H9 (cell line): ENCODE results near the gene DPP10. TPM values are rescaled to one million over a fixed set of nuclear protein-coding genes. Genes with fewer than 3 reads are reported as not detected.
"Not testable (repeated sequence)": the region's sequence is repeated elsewhere in the genome, so short reads cannot be mapped to it uniquely, and the experiment has no call there.

Experiments
- DNase-seq: peaks from one replicate; pipeline ENCODE4 v3.0.0-alpha.2; 2017
- H2AFZ ChIP-seq: one replicate; pipeline ENCODE4 v1.6.1; 2013; ENCODE audit warnings: mild to moderate bottlenecking, low read length, control low read depth, moderate library complexity
- H2AK5ac ChIP-seq: 2 replicates; pipeline ENCODE4 v1.6.1; 2013; ENCODE audit warnings: low read length, control low read depth, mixed read lengths; ENCODE audit not compliant: insufficient read length
- H2BK120ac ChIP-seq: one replicate; pipeline ENCODE4 v1.6.1; 2013; ENCODE audit warnings: low read depth, mild to moderate bottlenecking, low read length, control low read depth, inconsistent platforms; ENCODE audit not compliant: poor library complexity, severe bottlenecking
- H2BK12ac ChIP-seq: 2 replicates; pipeline ENCODE4 v1.6.1; 2013; ENCODE audit warnings: low read length, control low read depth, mixed read lengths, low read depth; ENCODE audit not compliant: insufficient read length
- H2BK15ac ChIP-seq: 2 replicates; pipeline ENCODE4 v1.6.1; 2013; ENCODE audit warnings: low read depth, low read length, control low read depth
- H2BK20ac ChIP-seq: one replicate; pipeline ENCODE4 v1.6.1; 2013; ENCODE audit warnings: low read depth, mild to moderate bottlenecking, low read length, control low read depth, inconsistent platforms; ENCODE audit not compliant: poor library complexity, severe bottlenecking
- H2BK5ac ChIP-seq: 2 replicates; pipeline ENCODE4 v1.6.1; 2013; ENCODE audit warnings: low read length, control low read depth, mixed read lengths; ENCODE audit not compliant: insufficient read length
- H3K14ac ChIP-seq: 2 replicates; pipeline ENCODE4 v1.6.1; 2013; ENCODE audit warnings: low read length, control low read depth; ENCODE audit not compliant: insufficient read depth
- H3K18ac ChIP-seq: 2 replicates; pipeline ENCODE4 v1.6.1; 2013; ENCODE audit warnings: low read depth, mild to moderate bottlenecking, mixed read lengths, low read length, control low read depth; ENCODE audit not compliant: insufficient read length
- H3K23ac ChIP-seq: 2 replicates; pipeline ENCODE4 v1.6.1; 2013; ENCODE audit warnings: low read length, control low read depth, mixed read lengths, low read depth; ENCODE audit not compliant: insufficient read length
- H3K23me2 ChIP-seq: 2 replicates; pipeline ENCODE4 v1.6.1; 2013; ENCODE audit warnings: low read depth, mild to moderate bottlenecking, mixed read lengths, low read length, control low read depth; ENCODE audit not compliant: insufficient read length, poor library complexity, severe bottlenecking
- H3K27ac ChIP-seq: 2 replicates; pipeline ENCODE4 v1.5.1; 2013; ENCODE audit warnings: low read length, control low read depth, mixed read lengths, low read depth; ENCODE audit not compliant: insufficient read length
- H3K27me3 ChIP-seq: 2 replicates; pipeline ENCODE4 v1.6.1; 2013; ENCODE audit warnings: low read length, control low read depth, inconsistent platforms; ENCODE audit not compliant: insufficient read depth
- H3K4ac ChIP-seq: 2 replicates; pipeline ENCODE4 v1.6.1; 2013; ENCODE audit warnings: low read depth, mild to moderate bottlenecking, control low read depth, inconsistent platforms, low read length, moderate library complexity
- H3K4me1 ChIP-seq: 2 replicates; pipeline ENCODE4 v1.6.1; 2013; ENCODE audit warnings: low read length, control low read depth, inconsistent platforms; ENCODE audit not compliant: insufficient read depth
- H3K4me2 ChIP-seq: 2 replicates; pipeline ENCODE4 v1.6.1; 2013; ENCODE audit warnings: low read length, control low read depth, mixed read lengths; ENCODE audit not compliant: insufficient read length, insufficient read depth
- H3K56ac ChIP-seq: 2 replicates; pipeline ENCODE4 v1.6.1; 2013; ENCODE audit warnings: low read depth, mild to moderate bottlenecking, mixed read lengths, low read length, control low read depth; ENCODE audit not compliant: insufficient read length
- H3K79me1 ChIP-seq: 2 replicates; pipeline ENCODE4 v1.6.1; 2013; ENCODE audit warnings: low read depth, mild to moderate bottlenecking, moderate library complexity, low read length, control low read depth, inconsistent platforms; ENCODE audit not compliant: insufficient read depth, poor library complexity, severe bottlenecking
- H3K79me2 ChIP-seq: 2 replicates; pipeline ENCODE4 v1.6.1; 2013; ENCODE audit warnings: low read length, control low read depth, inconsistent platforms; ENCODE audit not compliant: insufficient read depth
- H3K9ac ChIP-seq: 2 replicates; pipeline ENCODE4 v1.6.1; 2013; ENCODE audit warnings: low read length, control low read depth, mixed read lengths; ENCODE audit not compliant: insufficient read length; ENCODE audit errors: extremely low read depth
- H3K9me3 ChIP-seq: one replicate; pipeline ENCODE4 v1.6.1; 2013; ENCODE audit warnings: low read depth, low read length, inconsistent platforms; ENCODE audit not compliant: control insufficient read depth
- H3T11ph ChIP-seq: one replicate; pipeline ENCODE4 v1.6.1; 2013; ENCODE audit warnings: mild to moderate bottlenecking, low read length, control low read depth, inconsistent platforms
- H4K20me1 ChIP-seq: one replicate; pipeline ENCODE4 v1.6.1; 2013; ENCODE audit not compliant: control insufficient read depth, insufficient read length, insufficient read depth
- H4K5ac ChIP-seq: 2 replicates; pipeline ENCODE4 v1.6.1; 2013; ENCODE audit warnings: low read depth, mild to moderate bottlenecking, mixed read lengths, low read length, control low read depth; ENCODE audit not compliant: insufficient read length
- H4K8ac ChIP-seq: replicated peaks from 2 replicates; pipeline ENCODE4 v1.6.1; 2013; ENCODE audit warnings: low read length, control low read depth, mixed read lengths, low read depth; ENCODE audit not compliant: insufficient read length
- H4K91ac ChIP-seq: 2 replicates; pipeline ENCODE4 v1.6.1; 2013; ENCODE audit warnings: low read depth, mild to moderate bottlenecking, moderate library complexity, mixed read lengths, low read length, control low read depth; ENCODE audit not compliant: insufficient read length
- H3K27ac Mint-ChIP-seq, 3 experiments: 2 replicates in 2 of 3; 3 replicates in 1 of 3; pipeline ENCODE4 v1.8.0; 2020 to 2021; ENCODE audit warnings: mixed read lengths in 3 of 3, mild to moderate bottlenecking in 1 of 3, moderate library complexity in 1 of 3
- H3K27me3 Mint-ChIP-seq: 2 replicates; pipeline ENCODE4 v1.8.0; 2021; ENCODE audit warnings: low read depth, mild to moderate bottlenecking, moderate library complexity, mixed read lengths
- H3K36me3 Mint-ChIP-seq, 3 experiments: 2 replicates in 2 of 3; 3 replicates in 1 of 3; pipeline ENCODE4 v1.8.0; 2020 to 2021; ENCODE audit warnings: low read depth in 3 of 3, mixed read lengths in 3 of 3; ENCODE audit not compliant: insufficient read depth in 1 of 3
- H3K4me1 Mint-ChIP-seq, 2 experiments: 2 replicates each; pipeline ENCODE4 v1.8.0; 2020; ENCODE audit warnings: mixed read lengths in 2 of 2
- H3K4me3 Mint-ChIP-seq, 2 experiments: 2 replicates in 1 of 2; 3 replicates in 1 of 2; pipeline ENCODE4 v1.8.0; 2020 to 2021; ENCODE audit warnings: mild to moderate bottlenecking in 2 of 2, mixed read lengths in 2 of 2, moderate library complexity in 1 of 2
- H3K9me3 Mint-ChIP-seq, 2 experiments: 2 replicates in 1 of 2; 3 replicates in 1 of 2; pipeline ENCODE4 v1.8.0; 2020; ENCODE audit warnings: mild to moderate bottlenecking in 2 of 2, mixed read lengths in 2 of 2, moderate library complexity in 1 of 2
- CTCF ChIP-seq: fragments of 200-600 bp; sonication (generic); conservative IDR thresholded peaks from 3 replicates; pipeline ENCODE4 v1.8.0; 2021; ENCODE audit warnings: antibody characterized with exemption, mild to moderate bottlenecking
- WGBS: extraction: QIAGEN DNeasy Blood & Tissue Kit; methylation state at CpG from one replicate; pipeline ENCODE4 v1.1.7; 2013; ENCODE audit warnings: missing lambda C conversion rate, low lambda C conversion rate, mixed read lengths; ENCODE audit not compliant: insufficient read length; ENCODE audit errors: extremely low coverage; 5-methylcytosine and 5-hydroxymethylcytosine counted together
- total RNA-seq: library from RNA; stranded (reverse); gene quantifications from 2 replicates; pipeline ENCODE4 v1.2.1, GENCODE V29; 2021

DPP10 gene
- total RNA-seq, 1 experiment from 2014 or later, result 11.3 TPM

DNA sequence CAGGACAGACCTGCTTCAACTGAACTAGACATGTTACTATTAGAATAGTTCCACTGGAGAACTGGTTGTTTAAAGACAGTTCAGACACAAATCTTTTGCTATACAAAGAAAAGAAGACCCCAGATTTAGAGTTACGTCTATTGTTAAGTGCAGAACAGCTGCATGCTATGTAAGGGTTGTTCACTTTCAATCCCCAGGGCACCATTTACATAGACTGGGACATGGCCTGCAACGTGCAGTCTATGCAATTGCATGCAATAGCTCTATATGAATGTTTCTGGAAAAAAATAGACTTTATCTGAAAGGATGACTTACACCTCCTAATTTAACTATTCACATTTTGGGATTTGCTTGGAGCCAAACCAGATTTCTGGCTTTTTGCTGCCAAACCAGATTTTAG lies 36.1 kb upstream of the DPP10 start:
- no CpG with 5 or more reads among the region's 2 CpGs for WGBS
- Histone ChIP-seq H3K14ac (no peak overlapping the region), H3K4me1 (no peaks in the 10 kb centered on the region), H4K5ac (no peak overlapping the region), H3K79me2 (no peaks in the 10 kb centered on the region), H2BK12ac (no peak overlapping the region), H3K9ac (no peak overlapping the region), H3K27me3 (no peaks in the 10 kb centered on the region), H2BK5ac (no peak overlapping the region), H3K79me1 (no peaks in the 10 kb centered on the region), H3T11ph (no peak overlapping the region), H2BK120ac (no peak overlapping the region), H2AK5ac (no peak overlapping the region), H3K4ac (no peak overlapping the region), H3K18ac (no peak overlapping the region), H3K23ac (no peak overlapping the region), H3K27ac (no peak overlapping the region), H3K4me2 (no peak overlapping the region), H4K91ac (no peak overlapping the region), H3K56ac (no peak overlapping the region), H2BK15ac (no peak overlapping the region), H3K23me2 (no peaks in the 10 kb centered on the region), H2BK20ac (no peak overlapping the region), H4K20me1 (no peaks in the 10 kb centered on the region), H3K9me3 (no peaks in the 10 kb centered on the region), H4K8ac (no peak overlapping the region), H2AFZ (no peak overlapping the region)
- Mint-ChIP-seq H3K4me3 (no peak overlapping the region), H3K27ac (no peak overlapping the region), H3K4me1 (no peaks in the 10 kb centered on the region), H3K36me3 (no peaks in the 10 kb centered on the region; a peak in 1 of 7 replicates), H3K9me3 (peaks cover 11 to 15% of the 10 kb centered on the region in 2 experiments; a peak in 4 of 5 replicates), H3K27me3 (peaks cover 2% of the 10 kb centered on the region)
- TF ChIP-seq CTCF, result no peak
- no peak for DNase-seq

DNA sequence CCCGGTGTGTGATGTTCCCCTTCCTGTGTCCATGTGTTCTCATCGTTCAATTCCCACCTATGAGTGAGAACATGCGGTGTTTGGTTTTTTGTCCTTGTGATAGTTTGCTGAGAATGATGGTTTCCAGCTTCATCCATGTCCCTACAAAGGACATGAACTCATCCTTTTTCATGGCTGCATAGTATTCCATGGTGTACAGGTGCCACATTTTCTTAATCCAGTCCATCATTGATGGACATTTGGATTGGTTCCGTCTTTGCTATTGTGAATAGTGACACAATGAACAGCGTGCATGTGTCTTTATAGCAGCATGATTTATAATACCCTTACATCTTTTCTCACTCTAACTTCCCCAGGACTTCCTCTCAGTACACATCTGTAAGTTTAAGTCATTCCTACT lies 35.1 kb upstream of the DPP10 start:
- H4K20me1 ChIP-seq, H3K56ac ChIP-seq, H4K91ac ChIP-seq, H3K18ac ChIP-seq, H3K23ac ChIP-seq, H3K27me3 ChIP-seq, H3K4me1 ChIP-seq, H3K23me2 ChIP-seq, H2BK15ac ChIP-seq, H3K4ac ChIP-seq, H3T11ph ChIP-seq, H3K79me2 ChIP-seq, H3K36me3 Mint-ChIP-seq, H2BK5ac ChIP-seq, H3K9me3 ChIP-seq, H3K9ac ChIP-seq, H2BK120ac ChIP-seq, H3K4me1 Mint-ChIP-seq, H3K27ac Mint-ChIP-seq, H4K5ac ChIP-seq, H3K4me3 Mint-ChIP-seq, H4K8ac ChIP-seq, H3K14ac ChIP-seq, H2BK20ac ChIP-seq, H3K4me2 ChIP-seq, H2AK5ac ChIP-seq, H3K27ac ChIP-seq, H2AFZ ChIP-seq, H2BK12ac ChIP-seq, DNase-seq, H3K27me3 Mint-ChIP-seq, H3K79me1 ChIP-seq: not testable (repeated sequence)
- peaks cover 11 to 17% of the 10 kb centered on the region in 2 experiments; a peak in 4 of 5 replicates for H3K9me3 Mint-ChIP-seq
- no CpG with 5 or more reads among the region's 5 CpGs for WGBS
